Activated naive CD4-positive, alpha-beta T cell treated with anti-CD3 and anti-CD28 coated beads, Interleukin-2, amount 50 U/mL, for 16 hours (primary cell): Measurements from ENCODE around the gene TMTC3.
A peak's percentile ranks its signal among the peaks of the same experiment; 100 is the strongest.
"Not testable (repeated sequence)": the region's sequence is repeated elsewhere in the genome, so short reads cannot be mapped to it uniquely, and the experiment has no call there.

Experiments
- DNase-seq: peaks from one replicate; pipeline ENCODE4 v3.0.0-alpha.2; 2020

The TMTC3 gene

GRCh38 chr12:88141774-88142609 is at the start of gene TMTC3, which contains the start of gene CEP290:
TMTC3 (plus strand) TSS chr12:88142307; CDS start chr12:88148316, 6,009 bp downstream.
CEP290 (minus strand) TSS chr12:88142088; CDS start chr12:88141307, 781 bp downstream.
- DNase-seq = peak; percentile 91

GRCh38 chr12:88092771-88093170 is 49.3 kb upstream of the TMTC3 start:
- DNase-seq = no peak

GRCh38 chr12:88093573-88093972 is 48.5 kb upstream of the TMTC3 start:
- no peak for DNase-seq

GRCh38 chr12:88108021-88108420 is 34.1 kb upstream of the TMTC3 start:
- DNase-seq = no peak

- no peak for DNase-seq
These were observed 30.9 kb upstream of the TMTC3 start for GRCh38 chr12:88111074-88111652.

- DNase-seq = no peak
These were observed 28.2 kb upstream of the TMTC3 start for GRCh38 chr12:88113871-88114270.

- no peak for DNase-seq
These were observed 19.4 kb upstream of the TMTC3 start for GRCh38 chr12:88122666-88123065.

GRCh38 chr12:88127099-88127498 is 15.0 kb upstream of the TMTC3 start:
- DNase-seq = no peak

GRCh38 chr12:88127855-88128254 is 14.3 kb upstream of the TMTC3 start:
- DNase-seq = no peak

- DNase-seq = no peak
These were observed 9.7 kb upstream of the TMTC3 start for GRCh38 chr12:88132392-88132791.

- DNase-seq = not testable (repeated sequence)
These were observed 8.9 kb upstream of the TMTC3 start for GRCh38 chr12:88133181-88133580.

- DNase-seq = not testable (repeated sequence)
These were observed 2.4 kb upstream of the TMTC3 start for GRCh38 chr12:88139711-88140110.

GRCh38 chr12:88141425-88141773 is 708 bp upstream of the TMTC3 start:
- no peak for DNase-seq

GRCh38 chr12:88142610-88142991 is 494 bp downstream of the TMTC3 start:
- peak; percentile 32 for DNase-seq

GRCh38 chr12:88144037-88144436 is 1.9 kb downstream of the TMTC3 start:
- DNase-seq = no peak

GRCh38 chr12:88144546-88145468 is 2.7 kb downstream of the TMTC3 start:
- no peak for DNase-seq

- no peak for DNase-seq
These were observed 3.7 kb downstream of the TMTC3 start for GRCh38 chr12:88145567-88146505.

- no peak for DNase-seq
These were observed 8.0 kb downstream of the TMTC3 start for GRCh38 chr12:88150063-88150462.

GRCh38 chr12:88153959-88154358 is 11.9 kb downstream of the TMTC3 start:
- no peak for DNase-seq

GRCh38 chr12:88156075-88156654 is 14.1 kb downstream of the TMTC3 start:
- DNase-seq = no peak

GRCh38 chr12:88163371-88163770 is 21.3 kb downstream of the TMTC3 start:
- no peak for DNase-seq

- DNase-seq = no peak
These were observed 24.1 kb downstream of the TMTC3 start for GRCh38 chr12:88166179-88166578.
